ENCODE results near the gene STEAP1B.
A peak's percentile ranks its signal among the peaks of the same experiment; 100 is the strongest.
"Not testable (repeated sequence)": the region's sequence is repeated elsewhere in the genome, so short reads cannot be mapped to it uniquely, and the experiment has no call there.

Gene STEAP1B

DNA sequence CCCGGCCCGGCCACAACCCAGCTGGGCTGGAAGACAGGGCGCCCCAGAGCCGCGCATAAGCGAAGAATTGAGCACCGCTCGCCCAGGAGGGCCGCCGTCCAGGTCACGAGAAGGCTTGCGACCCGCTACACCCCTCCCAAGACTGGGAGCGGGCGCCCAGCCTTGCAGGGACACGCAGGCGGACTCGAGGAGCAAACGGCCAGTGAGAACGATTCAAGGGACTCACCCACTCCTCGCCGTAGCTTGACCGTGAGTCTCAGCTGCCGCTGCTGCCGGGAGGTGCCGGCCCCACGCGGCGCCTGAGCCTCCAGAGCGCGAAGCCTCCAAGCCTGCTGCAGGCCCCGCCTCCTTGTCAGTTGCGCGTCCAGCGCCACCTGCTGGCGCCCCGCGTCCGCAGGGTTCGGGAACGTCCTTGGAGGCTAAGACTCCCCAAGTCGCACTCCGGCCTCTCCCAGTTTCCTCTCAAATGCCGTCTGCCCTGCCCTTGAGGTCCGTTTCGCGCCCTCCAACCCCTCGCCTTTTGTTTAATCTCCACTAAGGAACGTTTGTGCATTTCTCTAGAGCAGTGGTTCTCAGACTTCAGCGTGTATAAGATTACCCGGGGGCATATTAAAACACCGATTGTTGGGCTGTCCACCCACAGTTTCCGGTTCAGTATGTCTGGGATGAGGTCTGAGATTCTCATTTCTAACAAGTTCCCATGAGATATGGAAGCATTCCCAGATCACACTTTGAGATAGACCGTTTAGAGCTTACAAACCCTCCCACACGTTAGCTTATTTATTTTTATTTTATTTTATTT is at the start of gene STEAP1B:
TSS of gene STEAP1B (minus strand) at position 301 of the 802 bp plus-strand sequence. CDS start 5,333 bp downstream, outside the sequence.
- DNase-seq = peak; percentile 76 to 84

DNA sequence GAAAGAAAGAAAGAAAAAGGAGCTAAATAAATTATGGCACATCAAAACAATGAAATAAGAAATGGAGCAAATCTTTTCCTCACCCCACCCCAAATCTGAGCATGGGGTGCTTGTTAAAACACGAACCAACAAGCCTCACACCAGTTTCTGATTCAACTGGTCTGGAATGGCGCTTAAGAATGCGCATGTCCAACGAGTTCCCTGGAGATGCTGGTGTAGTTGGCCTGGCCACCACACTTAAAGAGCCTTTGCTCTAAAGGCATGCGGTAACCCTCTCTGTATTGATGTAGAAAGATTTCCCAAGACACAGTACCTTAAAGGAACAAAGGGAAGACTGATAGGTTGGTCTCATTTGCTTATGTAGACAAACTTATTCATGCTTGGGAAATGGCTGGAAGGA is 49.1 kb upstream of the STEAP1B start:
- DNase-seq = no peak

DNA sequence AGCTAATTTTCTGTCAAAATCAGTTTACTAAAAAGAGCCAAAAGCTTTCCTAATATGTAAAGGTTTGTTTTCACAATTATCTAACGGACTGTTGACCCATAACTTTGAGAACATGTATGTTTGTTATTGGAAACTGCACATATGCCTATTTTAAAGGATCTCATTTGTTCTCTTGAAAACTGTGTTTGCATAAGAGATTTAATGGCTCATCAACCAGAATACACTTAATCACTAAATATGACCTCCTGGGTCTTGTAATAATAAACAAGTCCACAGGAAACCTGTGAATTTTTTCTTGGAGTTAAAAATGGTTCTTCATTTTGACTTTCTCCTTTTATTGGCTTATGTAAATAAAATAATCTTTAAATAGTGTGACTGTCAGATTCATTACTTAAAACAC is 48.3 kb upstream of the STEAP1B start:
- no peak for DNase-seq

DNA sequence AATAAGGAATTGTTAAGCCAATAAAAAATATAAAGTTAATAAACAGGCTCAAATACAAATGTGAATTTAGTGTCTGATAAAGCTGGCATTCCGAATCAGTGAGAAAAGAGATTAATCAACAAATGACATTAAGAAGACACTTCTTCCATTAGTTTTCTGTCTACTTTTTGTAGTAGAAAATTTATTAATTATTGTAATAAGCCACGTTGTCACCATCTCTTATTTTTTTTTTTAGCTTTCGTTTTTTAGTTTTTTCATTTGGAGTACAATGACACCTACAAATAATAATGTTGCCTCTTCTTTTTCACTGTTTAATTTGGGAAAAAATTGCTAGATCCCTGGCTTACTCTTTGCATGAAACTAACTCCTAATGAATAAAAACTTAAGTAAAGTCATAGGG is 46.8 kb upstream of the STEAP1B start:
- no peak for DNase-seq

DNA sequence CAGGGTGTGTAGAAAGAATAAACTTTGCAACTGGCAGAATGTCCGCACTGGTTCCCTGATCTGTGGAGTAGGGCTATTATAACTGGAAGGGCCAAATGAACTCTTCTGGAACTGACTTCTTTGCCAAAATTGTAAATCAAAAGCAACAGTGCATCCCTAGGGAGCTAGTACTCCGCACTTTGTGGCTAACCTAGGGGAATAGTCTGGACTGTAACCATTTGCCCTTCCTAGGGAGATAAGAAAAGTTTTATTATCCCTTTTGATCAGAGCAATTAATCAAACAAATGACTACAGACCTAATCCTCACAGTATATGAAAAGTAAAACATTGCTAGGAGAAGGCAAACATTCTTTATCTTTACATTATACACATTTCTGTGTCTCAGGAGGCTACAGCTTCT is 45.5 kb upstream of the STEAP1B start:
- no peak for DNase-seq

DNA sequence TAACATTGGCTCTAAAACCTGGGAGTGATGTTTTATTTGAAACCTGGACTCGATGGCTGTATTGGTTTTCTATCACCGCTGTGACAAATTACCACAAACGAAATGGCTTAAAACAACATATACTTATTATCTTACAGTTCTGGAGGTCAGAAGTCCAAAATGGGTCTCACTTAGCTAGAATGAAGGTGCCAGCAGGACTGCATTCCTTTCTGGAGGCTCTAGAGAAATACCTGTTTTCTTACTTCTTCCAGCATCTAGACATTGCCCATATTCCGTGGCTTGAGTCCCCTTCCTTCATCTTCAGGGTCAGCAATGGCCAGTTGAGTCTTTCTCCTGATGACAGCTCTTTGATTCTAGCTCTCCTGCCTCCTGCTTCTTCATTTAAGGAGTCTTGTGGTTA is 44.3 kb upstream of the STEAP1B start:
- DNase-seq = no peak

DNA sequence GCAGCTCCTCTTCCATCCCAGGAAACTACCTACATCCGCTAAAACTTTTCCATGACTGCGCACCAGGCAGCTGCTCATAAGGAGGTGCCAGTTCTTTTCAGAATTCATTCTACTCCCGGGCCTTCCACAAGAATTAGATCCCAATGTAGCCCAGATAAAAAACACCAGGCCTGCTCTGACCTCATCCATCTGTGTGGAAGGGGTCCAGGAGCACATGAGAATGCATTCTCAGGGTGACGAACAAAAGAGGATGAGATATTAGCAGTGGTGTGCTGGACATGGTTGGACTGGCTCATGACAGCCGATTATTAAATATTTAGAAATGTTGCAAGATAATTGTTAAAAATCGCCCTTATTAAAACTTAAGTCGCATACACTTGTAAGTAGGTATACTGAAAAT is 43.2 kb upstream of the STEAP1B start:
- DNase-seq = no peak

DNA sequence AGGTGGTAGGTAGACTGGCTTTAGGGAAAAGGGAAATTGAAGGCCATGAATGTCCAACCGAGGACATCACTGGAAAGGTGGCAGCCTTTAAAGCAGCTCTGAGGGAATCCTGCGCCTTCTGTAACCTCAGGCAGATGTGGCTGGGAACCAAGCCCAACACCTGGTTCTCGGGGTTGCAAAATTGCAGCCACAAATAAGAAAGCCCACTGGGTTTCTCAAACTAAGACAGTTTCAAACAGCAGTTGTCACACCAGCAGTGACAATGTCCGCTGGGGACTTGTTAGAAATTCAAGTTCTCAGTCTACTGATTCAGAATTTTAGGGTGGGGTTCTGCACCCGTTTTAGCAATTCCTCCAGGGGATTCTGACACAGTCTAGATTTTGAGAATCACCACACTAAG is 42.7 kb upstream of the STEAP1B start:
- no peak for DNase-seq

DNA sequence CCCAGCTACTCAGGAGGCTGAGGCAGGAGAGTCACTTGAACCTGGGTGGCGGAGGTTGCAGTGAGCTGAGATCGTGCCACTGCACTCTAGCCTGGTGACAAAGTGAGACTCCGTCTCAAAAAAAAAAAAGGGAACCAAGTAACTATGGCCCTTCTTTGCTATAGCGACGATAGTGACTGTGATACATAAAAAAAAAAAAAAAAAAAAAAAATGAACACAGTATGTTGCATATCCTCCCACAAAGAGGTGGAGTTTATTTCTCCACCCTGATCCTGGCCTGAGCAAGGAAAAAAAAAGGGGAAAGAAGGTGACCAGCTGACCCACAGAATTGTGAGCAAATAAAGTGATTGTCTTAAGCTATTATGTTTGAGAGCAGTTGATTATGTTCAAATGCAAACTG is 42.3 kb upstream of the STEAP1B start:
- no peak for DNase-seq

DNA sequence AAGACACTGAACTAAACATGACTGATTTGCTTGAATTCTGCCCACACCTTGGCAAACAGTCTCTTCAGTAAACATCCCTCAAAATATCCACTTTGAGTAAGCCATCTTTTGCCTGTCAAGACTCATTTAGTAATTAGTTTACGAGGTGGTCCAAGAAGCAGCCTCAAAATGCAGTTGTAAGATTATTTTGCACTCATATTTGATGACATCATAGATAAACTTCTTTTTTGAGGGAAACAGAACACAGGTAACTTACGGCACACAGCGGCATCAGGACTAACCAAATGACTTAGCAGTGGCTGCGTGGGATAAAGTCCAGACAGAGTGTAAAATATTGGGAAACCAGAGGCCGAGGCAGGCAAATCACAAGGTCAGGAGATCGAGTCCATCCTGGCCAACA is 41.8 kb upstream of the STEAP1B start:
- no peak for DNase-seq

DNA sequence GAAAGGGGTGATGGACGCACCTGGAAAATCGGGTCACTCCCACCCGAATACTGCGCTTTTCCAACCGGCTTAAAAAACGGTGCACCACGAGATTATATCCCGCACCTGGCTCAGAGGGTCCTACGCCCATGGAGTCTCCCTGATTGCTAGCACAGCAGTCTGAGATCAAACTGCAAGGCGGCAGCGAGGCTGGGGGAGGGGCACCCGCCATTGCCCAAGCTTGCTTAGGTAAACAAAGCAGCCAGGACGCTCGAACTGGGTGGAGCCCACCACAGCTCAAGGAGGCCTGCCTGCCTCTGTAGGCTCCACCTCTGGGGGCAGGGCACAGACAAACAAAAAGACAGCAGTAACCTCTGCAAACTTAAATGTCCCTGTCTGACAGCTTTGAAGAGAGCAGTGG is 28.5 kb upstream of the STEAP1B start:
- DNase-seq = not testable (repeated sequence)

DNA sequence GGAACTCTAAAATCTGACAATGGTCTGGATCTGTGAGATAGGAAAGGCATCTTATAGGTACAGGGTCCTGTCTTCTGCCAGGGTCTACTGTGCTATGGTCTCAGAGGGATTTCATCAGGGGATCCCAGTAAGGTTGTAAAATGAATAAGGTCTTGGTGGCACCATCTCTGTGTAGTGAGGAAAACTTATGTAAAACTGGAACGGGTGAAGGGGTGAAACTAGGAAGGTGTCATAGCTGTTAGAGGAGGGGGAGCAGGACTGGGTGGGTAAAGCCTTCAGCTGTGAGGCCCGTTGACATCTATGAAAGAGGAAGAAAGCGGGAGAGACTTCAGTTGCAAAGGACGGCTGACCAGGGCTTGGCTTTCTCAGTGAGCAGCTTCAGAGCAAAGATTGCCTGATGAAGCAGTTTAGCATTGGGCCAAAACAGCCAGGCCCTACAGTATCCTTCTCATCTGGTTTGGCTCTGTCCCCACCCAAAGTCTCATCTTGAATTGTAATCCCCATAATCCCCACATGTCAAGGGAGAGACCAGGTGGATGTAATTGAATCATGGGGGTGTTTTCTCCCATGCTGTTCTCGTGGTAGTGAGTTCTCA is 24.5 kb upstream of the STEAP1B start:
- DNase-seq = not testable (repeated sequence)

DNA sequence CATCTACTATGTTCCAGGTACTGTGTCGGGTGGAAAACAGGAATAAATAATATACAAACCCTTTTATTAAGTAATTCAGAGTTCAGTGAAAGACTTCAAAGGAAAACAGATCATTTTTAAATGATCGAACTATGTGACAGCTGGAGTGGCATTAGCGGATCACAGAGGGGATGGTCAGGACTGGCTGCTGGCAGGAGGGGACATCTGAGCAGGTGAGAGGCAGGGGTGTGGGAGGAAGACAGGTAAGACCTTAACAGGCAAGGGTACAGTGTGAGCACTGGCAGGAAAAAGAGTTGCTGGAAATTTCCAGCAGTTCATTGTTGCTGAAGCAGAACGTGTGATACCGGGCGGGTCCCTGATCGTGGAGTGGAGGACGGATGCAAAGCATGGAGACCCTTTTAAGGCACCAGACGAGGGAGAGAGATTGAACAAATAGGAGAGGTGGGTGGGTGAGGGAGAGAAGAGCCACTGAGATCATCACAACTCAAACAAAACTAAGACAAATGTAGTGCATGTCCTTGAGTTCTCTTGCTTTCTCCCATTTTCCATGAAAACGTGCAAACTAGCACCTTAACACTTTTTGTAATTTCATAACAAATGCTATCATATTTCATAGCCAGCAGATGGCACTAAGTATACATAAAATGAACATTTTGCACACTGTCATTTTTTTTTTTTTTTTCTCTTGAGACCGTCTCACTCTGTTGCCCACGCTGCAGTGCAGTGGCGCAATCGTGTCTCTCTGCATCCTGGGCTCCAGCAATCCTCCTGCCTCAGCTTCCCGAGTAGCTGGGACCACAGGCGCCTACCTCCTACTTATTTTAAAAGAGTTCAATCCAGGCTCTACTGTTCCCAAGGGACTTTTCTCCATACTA is 23.7 kb upstream of the STEAP1B start:
- DNase-seq = not testable (repeated sequence)

DNA sequence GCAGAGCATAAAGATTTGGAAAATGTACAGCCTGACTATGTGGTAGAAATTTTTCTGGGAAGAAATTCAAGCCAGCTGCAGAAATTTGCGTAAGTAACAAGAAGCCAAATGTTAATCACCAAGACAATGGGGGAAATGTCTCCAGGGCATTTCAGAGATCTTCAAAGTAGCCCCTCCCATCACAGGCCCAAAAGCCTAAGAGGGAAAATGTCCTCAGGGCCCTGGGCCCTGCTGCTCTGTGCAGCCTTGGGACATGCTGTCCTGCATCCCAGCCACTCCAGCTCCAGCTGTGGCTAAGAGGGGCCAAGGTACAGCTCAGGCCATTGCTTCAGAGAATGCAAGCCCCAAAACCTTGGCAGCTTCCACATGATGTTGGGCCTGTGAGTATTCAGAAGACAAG is 19.6 kb upstream of the STEAP1B start:
- DNase-seq = not testable (repeated sequence)

DNA sequence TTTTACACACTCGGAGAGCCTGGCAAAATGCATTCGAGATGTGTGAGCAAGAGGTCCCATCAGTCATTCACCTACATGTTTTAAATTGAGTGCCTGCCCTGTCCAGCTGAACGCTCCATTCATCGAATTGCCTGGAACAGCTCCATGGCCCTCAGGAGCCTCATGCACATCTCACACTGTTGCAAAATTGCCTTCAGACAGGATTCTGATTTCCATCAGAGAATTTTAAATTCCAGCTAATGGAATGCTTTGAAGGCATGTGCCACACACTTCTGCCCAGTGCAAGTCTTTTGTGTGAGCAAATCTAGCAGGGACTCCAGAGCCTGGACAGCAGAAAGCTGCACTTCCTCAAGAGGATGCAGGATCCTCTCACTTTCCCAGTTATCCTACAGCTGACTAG is 17.0 kb upstream of the STEAP1B start:
- DNase-seq = not testable (repeated sequence)

DNA sequence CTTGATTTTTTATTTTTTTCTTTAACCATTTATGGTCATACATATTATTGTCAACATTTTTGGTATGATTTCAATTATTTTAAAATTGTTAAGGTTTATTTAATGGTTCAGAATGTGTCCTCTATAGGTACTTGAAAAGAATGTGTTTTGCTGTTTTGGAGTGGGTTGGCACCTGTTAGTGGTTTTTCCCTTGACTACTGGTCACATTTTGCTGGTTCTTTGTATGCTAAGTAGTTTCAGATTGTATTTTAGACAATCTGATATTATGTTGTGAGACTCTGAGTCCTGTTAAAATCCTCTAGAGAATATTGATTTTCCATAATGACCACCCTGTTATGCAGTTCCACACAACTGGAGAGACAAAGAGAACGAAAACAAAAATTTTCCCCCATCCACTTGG is 15.0 kb upstream of the STEAP1B start:
- not testable (repeated sequence) for DNase-seq

DNA sequence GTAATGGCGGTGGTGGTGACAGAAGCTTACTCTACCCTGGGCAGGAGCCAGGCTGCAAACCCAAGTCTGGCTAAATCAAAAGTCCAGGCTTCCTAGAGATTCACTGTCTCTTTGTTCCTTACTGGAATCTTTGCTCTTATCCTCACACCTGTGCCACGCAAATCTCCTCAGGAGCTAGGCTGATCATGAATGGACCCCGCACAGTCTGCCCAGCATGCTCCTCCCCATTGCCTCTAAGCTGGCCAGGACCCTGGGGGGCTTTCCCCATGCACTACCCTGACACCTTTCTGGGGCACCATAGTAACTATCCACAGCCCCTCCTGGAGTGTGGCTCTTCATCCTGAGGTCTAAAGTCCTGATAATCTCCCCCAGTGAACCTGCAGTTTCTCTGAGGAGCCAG is 7.3 kb upstream of the STEAP1B start:
- not testable (repeated sequence) for DNase-seq

DNA sequence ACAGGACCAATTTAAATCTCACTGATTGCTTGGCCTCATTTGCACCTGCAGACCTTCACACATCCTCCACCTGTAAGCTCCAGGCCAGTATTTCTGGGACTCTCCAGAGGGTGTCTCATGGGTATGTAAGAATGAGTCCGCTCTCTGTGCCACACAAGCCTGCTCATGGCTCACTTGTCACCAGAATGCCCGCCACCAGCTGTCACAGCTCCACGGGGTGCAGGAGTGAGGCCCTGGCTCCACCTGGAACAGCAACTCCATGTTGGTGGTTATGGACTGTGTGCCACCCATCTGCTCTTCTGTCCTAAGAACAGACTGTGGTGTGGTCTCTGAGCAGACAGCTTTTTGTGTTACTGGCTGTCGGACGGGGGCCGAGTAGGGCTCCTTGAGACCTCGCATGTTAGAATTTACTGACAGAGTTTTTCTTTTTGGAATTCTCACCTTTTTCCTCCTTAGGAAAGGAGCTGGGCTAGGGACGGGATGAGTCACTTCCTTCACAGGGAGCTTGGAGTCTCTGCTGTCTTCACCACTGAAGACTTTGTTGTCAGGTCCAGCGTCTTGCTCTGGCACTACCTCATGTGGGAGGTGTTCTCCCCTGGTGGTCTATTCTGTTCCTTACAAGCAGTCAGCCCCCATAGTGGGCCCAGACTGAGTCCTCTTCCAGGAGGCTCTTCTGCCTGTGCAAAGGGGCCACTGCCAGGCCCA is 6.5 kb upstream of the STEAP1B start:
- DNase-seq = not testable (repeated sequence)

DNA sequence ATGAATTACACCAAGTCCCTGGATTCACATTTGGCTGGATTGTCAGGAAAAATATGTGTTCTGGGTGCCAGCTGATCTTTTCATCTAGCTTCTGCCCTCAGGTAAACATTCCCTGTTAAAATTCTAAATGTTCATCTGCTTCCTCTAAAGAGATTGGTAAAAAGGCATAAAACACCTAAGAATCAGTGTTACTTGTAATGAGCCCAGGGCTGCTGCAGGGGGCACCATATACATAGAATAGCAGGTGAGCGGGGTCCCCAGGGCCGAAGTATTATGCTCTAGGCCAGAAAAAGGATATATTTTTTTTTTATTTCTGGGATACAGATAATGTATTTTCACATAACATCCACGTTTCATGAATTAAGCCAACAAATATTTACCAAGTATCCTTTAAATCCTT is 4.5 kb upstream of the STEAP1B start:
- DNase-seq = not testable (repeated sequence)

DNA sequence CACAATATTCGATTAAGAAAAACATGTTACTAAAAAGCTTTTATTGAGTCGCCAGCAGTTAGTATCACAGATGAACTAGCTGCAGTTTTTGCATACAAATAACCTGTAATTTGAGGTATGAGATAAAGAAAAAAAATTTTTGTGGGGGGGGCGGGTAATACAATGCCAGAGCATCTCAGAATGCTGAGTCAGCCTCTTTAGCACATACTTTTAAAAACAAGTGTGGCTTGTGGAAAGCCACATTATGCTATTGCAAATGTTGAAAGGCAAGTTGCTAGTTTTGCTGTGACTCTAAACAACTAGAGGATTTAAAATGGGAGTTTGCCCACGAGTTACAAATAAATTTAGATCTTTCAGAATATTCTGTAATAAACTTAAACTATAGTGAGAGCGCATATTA is 2.1 kb upstream of the STEAP1B start:
- DNase-seq = not testable (repeated sequence)

DNA sequence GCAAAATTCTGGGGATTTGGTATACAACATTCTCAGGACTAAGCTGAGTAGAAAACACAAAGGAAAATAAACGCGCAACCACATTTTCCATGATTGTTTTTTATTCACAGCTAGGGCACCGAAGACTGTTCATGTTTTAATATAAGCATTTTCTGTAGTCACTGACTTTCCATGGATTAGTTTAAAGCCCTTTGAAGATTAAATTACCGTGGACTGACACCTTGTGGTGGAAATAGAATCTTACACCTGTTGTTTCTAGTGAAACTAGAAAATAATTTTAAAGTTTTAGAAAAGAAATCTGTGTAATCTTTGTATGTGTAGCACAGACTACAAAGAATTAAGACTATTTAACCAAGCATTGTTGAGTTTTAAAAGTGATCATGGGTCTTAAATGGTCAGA is 1.3 kb upstream of the STEAP1B start:
- DNase-seq = not testable (repeated sequence)

DNA sequence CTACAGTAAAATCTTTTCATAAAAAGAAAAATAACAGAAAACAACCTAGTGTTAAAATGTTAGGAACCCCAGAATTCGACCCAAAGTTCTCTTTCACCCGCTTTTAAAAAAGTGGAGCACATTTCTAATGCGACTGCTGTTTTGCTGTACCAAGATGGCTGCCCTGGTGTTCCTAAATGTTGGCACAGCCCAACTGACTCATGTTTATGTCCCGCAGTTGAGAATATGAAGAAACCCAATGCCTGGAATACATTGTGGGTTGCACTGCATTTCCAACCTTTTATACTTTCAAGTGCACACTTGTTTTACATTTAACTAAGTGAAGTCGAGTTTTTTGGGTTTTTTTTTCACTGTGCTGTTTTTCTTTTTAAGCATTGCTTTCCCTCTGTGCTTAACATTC is 944 bp downstream of the STEAP1B start:
- DNase-seq = no peak

DNA sequence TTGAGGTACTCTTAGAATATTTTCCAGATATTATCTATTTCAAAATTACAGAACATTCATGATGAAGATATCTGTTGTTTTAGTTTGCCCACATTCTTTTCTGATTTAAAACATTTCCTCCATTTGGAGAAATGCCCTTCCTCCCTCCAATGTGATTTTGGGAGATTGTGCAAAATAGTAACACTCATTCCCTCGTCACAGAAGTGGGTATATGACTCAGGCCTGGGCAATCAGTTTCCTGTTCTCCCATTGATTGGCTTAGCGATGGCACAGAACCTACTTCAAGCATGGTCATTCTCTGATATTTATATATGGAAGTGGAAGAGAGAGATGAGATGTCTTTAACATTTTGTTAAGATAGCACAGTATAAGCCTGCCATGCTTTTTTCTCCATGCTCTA is 3.1 kb downstream of the STEAP1B start:
- DNase-seq = not testable (repeated sequence)

Data from activated CD4-positive, alpha-beta T cell treated with anti-CD3 and anti-CD28 coated beads for 4 hours (primary cell).